ENCODE measurements around the gene SARS1.

DNA sequence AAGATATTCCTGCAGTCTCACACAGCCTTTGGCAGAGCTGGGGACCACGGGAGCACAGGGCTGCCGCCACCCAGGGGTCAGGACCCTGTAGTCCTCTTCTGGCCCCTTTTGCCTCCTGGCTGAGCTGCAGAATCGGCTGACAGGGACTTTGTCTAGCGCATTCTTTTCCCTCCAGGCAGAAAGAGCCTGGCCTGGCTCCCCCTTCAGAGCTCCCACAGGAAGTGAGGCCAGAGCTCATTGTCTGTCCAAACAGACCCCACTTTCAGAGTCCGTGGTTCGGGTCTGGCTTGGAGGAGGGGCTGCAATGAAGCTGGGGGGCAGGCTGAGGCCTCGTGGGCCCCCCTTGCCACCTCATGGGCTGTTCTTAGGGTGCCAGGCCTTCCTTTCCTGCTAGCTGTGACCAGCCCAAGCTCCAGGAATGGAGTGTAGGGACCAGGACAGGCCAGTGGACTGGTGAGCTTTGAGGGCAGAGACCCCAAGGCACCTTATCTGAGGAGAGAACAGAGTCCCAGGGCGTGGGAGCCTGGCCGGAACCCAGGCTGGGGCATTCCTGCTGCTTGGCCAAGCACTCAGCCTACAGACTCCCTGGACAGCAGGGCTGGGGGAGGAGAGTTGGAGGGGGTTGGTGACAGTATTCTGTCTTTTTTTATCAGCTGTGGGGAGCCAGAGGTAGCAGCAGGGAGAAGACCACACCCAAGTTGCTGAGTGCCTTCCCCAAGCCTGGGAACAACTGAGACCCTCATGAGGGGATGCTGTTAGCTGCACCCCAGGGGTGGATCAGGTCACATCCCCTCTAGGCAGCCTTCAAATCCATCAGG is 40.3 kb downstream of the SARS1 start:
- TF ChIP-seq, protein P1, sequence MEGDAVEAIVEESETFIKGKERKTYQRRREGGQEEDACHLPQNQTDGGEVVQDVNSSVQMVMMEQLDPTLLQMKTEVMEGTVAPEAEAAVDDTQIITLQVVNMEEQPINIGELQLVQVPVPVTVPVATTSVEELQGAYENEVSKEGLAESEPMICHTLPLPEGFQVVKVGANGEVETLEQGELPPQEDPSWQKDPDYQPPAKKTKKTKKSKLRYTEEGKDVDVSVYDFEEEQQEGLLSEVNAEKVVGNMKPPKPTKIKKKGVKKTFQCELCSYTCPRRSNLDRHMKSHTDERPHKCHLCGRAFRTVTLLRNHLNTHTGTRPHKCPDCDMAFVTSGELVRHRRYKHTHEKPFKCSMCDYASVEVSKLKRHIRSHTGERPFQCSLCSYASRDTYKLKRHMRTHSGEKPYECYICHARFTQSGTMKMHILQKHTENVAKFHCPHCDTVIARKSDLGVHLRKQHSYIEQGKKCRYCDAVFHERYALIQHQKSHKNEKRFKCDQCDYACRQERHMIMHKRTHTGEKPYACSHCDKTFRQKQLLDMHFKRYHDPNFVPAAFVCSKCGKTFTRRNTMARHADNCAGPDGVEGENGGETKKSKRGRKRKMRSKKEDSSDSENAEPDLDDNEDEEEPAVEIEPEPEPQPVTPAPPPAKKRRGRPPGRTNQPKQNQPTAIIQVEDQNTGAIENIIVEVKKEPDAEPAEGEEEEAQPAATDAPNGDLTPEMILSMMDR (IDR thresholded peaks at IDR 0.05; ENCODE audit: poor library complexity): no peak
- no peak for TF ChIP-seq EZH2 (IDR thresholded peaks at IDR 0.05; ENCODE audit: borderline replicate concordance)

Data from hepatocyte (in vitro differentiated cells).